Natural killer cell (primary cell): Measurements from ENCODE around the gene NAT9. TPM values are rescaled to one million over a fixed set of nuclear protein-coding genes. Genes with fewer than 3 reads are reported as not detected.

ENCODE experiments used
- ATAC-seq, 3 donors: fragments of 150-1000 bp in 2 of 3; fragments of 200-7000 bp in 1 of 3; cut with Tn5 transposase; 1 replicate in 1 of 3; 2 replicates in 2 of 3; pipeline ENCODE4 v1.10.0; 2021; ENCODE audit warnings: mild to moderate bottlenecking in 2 of 3, moderate library complexity in 2 of 3
- DNase-seq, 2 donors: peaks; one replicate each; pipeline versions ENCODE4 v3.0.0 to v3.0.0-alpha.2; 2013 to 2021; ENCODE audit warnings: mixed read lengths in 1 of 2
- H3K27ac ChIP-seq: one replicate; pipeline ENCODE4 v1.5.1; 2013; ENCODE audit warnings: mild to moderate bottlenecking, low read length
- H3K27me3 ChIP-seq: one replicate; pipeline ENCODE4 v1.6.1; 2013; ENCODE audit warnings: low read length; ENCODE audit not compliant: control insufficient read depth, insufficient read depth
- H3K36me3 ChIP-seq: one replicate; pipeline ENCODE4 v1.6.1; 2013; ENCODE audit warnings: low read length; ENCODE audit not compliant: control insufficient read depth, insufficient read depth
- H3K4me1 ChIP-seq: one replicate; pipeline ENCODE4 v1.6.1; 2013; ENCODE audit warnings: low read length; ENCODE audit not compliant: control insufficient read depth, insufficient read depth
- H3K4me3 ChIP-seq: one replicate; pipeline ENCODE4 v1.5.1; 2013; ENCODE audit warnings: low read length
- H3K9me3 ChIP-seq: one replicate; pipeline ENCODE4 v1.6.1; 2013; ENCODE audit warnings: low read length; ENCODE audit not compliant: control insufficient read depth, insufficient read depth
- H3K27ac Mint-ChIP-seq, 2 donors: one replicate each; pipeline ENCODE4 v1.8.0; 2022; ENCODE audit warnings: mild to moderate bottlenecking in 2 of 2, mixed read lengths in 2 of 2, moderate library complexity in 1 of 2
- H3K27me3 Mint-ChIP-seq, 2 donors: one replicate each; pipeline ENCODE4 v1.8.0; 2022; ENCODE audit warnings: low read depth in 2 of 2, mixed read lengths in 2 of 2
- H3K36me3 Mint-ChIP-seq: one replicate; pipeline ENCODE4 v1.8.0; 2022; ENCODE audit warnings: mixed read lengths
- H3K4me1 Mint-ChIP-seq, 2 donors: one replicate each; pipeline ENCODE4 v1.8.0; 2022; ENCODE audit warnings: mixed read lengths in 2 of 2
- H3K4me3 Mint-ChIP-seq: one replicate; pipeline ENCODE4 v1.8.0; 2022; ENCODE audit warnings: mild to moderate bottlenecking, moderate library complexity, mixed read lengths
- H3K9me3 Mint-ChIP-seq, 2 donors: one replicate each; pipeline ENCODE4 v1.8.0; 2022; ENCODE audit warnings: mixed read lengths in 2 of 2
- WGBS: methylation state at CpG from one replicate; pipeline ENCODE4 v1.1.7; 2013; ENCODE audit warnings: missing lambda C conversion rate; ENCODE audit not compliant: insufficient coverage; 5-methylcytosine and 5-hydroxymethylcytosine counted together
- intact Hi-C: fragments of 100-400 bp; cut with micrococcal nuclease; formaldehyde crosslinking; loops from one replicate; pipeline ENCODE4 v1.14.2; 2022
- total RNA-seq, 4 donors: library from RNA; stranded (reverse); fragments of 120-200 nt in 1 of 4; gene quantifications; one replicate each; pipeline versions ENCODE4 v1.2.3 to v1.2.4, GENCODE V29; 2013 to 2022
- TF ChIP-seq, protein P1 (sequence below): fragments of 200-600 bp; IDR thresholded peaks from one replicate; pipeline ENCODE4 v1.8.0; 2022; ENCODE audit warnings: antibody characterized with exemption

NAT9 gene
- total RNA-seq, 3 donors from 2014 or later (not counting 1 experiment from before 2014, with no cell fraction given), result 20.0 to 27.2 (median 24.8) TPM

DNA sequence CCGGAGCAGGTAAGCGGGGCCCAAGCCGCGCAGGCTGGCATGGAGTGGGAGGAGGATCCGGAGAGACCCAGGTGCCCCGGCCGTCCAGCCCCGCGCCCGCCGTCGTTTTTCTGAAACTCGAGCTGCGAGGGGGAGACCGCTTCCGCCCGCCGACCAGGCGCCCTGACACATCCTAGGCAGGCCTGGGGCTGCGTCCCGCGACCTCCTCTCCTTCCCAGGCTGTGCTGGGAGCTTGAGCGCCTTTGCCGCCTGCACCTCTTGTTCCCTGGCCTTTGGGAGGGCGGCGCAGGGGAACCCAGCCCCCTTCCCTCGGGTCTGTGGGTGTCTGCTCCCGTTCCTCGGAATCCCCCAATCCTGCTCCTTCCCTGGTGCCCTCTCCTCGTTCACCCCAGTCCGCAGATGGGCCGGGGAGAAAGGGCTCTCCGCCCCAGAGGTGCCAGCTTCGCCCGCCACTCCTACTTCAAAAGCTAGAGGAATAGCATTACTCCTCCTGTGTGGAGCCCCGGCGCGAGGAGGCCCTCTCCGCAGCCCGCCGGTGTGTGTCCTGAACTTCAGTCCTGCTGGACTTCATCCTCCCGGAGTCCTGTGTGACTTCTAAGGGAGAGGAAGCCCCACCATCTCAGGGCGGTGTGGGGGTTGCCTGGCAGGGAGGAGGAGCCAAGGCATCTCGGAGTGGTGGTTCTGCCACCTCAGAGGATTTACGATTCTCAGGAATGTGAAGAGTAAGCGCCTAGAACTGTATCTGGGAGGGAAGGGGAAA is 26.7 kb downstream of the NAT9 start:
- H3K4me3 Mint-ChIP-seq, result peak overlapping the region; percentile 99
- H3K4me1 ChIP-seq, result peaks cover 79% of the 10 kb centered on the region
- intact Hi-C loops, result loop anchor here (2.0 kb wide), 1 partner anchor 15 kb away; no protein-coding TSS in a partner anchor
- WGBS, result under 1% methylated on average over 46 of the region's 46 CpGs
- H3K27me3 ChIP-seq, result no peaks in the 10 kb centered on the region
- H3K27ac Mint-ChIP-seq, result peak overlapping the region; percentile 92 to 93
- H3K9me3 ChIP-seq, result no peaks in the 10 kb centered on the region
- H3K27ac ChIP-seq, result peak overlapping the region; percentile 30
- DNase-seq, result peak in 1 of 2 donors; percentile 59
- no peak for ATAC-seq
- peaks cover 14% of the 10 kb centered on the region for H3K36me3 ChIP-seq
- no peaks in the 10 kb centered on the region for H3K36me3 Mint-ChIP-seq
- no peaks in the 10 kb centered on the region for H3K9me3 Mint-ChIP-seq
- no peaks in the 10 kb centered on the region for H3K27me3 Mint-ChIP-seq
- H3K4me3 ChIP-seq, result peak overlapping the region; percentile 64
- peaks cover 48 to 70% of the 10 kb centered on the region in 2 donors for H3K4me1 Mint-ChIP-seq
- TF ChIP-seq, protein P1, sequence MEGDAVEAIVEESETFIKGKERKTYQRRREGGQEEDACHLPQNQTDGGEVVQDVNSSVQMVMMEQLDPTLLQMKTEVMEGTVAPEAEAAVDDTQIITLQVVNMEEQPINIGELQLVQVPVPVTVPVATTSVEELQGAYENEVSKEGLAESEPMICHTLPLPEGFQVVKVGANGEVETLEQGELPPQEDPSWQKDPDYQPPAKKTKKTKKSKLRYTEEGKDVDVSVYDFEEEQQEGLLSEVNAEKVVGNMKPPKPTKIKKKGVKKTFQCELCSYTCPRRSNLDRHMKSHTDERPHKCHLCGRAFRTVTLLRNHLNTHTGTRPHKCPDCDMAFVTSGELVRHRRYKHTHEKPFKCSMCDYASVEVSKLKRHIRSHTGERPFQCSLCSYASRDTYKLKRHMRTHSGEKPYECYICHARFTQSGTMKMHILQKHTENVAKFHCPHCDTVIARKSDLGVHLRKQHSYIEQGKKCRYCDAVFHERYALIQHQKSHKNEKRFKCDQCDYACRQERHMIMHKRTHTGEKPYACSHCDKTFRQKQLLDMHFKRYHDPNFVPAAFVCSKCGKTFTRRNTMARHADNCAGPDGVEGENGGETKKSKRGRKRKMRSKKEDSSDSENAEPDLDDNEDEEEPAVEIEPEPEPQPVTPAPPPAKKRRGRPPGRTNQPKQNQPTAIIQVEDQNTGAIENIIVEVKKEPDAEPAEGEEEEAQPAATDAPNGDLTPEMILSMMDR, result no peak

DNA sequence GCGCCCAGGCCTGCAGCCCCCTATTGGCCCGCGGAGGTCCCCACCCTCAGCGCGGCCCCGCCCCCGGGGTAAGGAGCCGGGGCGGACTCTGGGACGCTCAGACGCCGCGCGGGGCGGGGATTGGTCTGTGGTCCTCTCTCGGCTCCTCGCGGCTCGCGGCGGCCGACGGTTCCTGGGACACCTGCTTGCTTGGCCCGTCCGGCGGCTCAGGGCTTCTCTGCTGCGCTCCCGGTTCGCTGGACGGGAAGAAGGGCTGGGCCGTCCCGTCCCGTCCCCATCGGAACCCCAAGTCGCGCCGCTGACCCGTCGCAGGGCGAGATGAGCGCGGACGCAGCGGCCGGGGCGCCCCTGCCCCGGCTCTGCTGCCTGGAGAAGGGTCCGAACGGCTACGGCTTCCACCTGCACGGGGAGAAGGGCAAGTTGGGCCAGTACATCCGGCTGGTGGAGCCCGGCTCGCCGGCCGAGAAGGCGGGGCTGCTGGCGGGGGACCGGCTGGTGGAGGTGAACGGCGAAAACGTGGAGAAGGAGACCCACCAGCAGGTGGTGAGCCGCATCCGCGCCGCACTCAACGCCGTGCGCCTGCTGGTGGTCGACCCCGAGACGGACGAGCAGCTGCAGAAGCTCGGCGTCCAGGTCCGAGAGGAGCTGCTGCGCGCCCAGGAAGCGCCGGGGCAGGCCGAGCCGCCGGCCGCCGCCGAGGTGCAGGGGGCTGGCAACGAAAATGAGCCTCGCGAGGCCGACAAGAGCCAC is 27.4 kb downstream of the NAT9 start, which contains the start of gene NHERF1:
NHERF1 (plus strand) TSS at position 100 of the 750 bp plus-strand sequence; CDS start at position 319, 219 bp downstream.
- H3K27ac Mint-ChIP-seq, result peak within 1 kb of the TSS; percentile 92 to 93
- no peaks in the 10 kb centered on the region for H3K27me3 Mint-ChIP-seq
- Histone ChIP-seq H3K27me3 (no peaks in the 10 kb centered on the region), H3K27ac (peak within 1 kb of the TSS; percentile 42), H3K4me3 (peak within 1 kb of the TSS; percentile 64), H3K4me1 (peaks cover 79% of the 10 kb centered on the region), H3K9me3 (no peaks in the 10 kb centered on the region), H3K36me3 (peaks cover 20% of the 10 kb centered on the region)
- peak; percentile 84 to 97 (median 88) for ATAC-seq
- intact Hi-C loops, result no loop called here
- WGBS, result under 1% methylated on average over 90 of the region's 90 CpGs
- H3K4me3 Mint-ChIP-seq, result peak within 1 kb of the TSS; percentile 99
- no peaks in the 10 kb centered on the region for H3K9me3 Mint-ChIP-seq
- no peaks in the 10 kb centered on the region for H3K36me3 Mint-ChIP-seq
- TF ChIP-seq, protein P1, result no peak
- H3K4me1 Mint-ChIP-seq, result peaks cover 48 to 70% of the 10 kb centered on the region in 2 donors
- peak; percentile 96 for DNase-seq

DNA sequence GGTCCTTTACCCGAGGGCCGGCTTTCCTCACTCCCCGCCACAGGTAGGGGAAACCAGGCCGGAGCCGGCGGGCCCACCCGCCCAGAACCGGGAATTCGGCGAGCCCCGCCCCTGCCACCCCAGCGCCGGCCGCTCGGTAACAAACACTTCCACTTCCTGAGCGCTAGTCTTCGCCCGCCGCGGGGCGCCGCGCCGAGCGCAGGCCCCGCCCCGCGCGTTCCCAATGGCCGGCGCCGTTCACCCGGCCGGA is 27.9 kb downstream of the NAT9 start:
- H3K9me3 Mint-ChIP-seq, result no peaks in the 10 kb centered on the region
- peak overlapping the region in 1 of 2 donors; percentile 92 for H3K27ac Mint-ChIP-seq
- H3K36me3 Mint-ChIP-seq, result no peaks in the 10 kb centered on the region

More for the DNA sequence above, 27.9 kb downstream of the NAT9 start:
- DNase-seq (no peak), ATAC-seq (no peak)
- peaks cover 79% of the 10 kb centered on the region for H3K4me1 ChIP-seq
- intact Hi-C loops, result no loop called here
- H3K27me3 Mint-ChIP-seq, result no peaks in the 10 kb centered on the region
- H3K27me3 ChIP-seq, result no peaks in the 10 kb centered on the region
- TF ChIP-seq, protein P1, result no peak
- peaks cover 51 to 70% of the 10 kb centered on the region in 2 donors for H3K4me1 Mint-ChIP-seq
- peak overlapping the region; percentile 42 for H3K27ac ChIP-seq
- peak overlapping the region; percentile 50 for H3K4me3 ChIP-seq
- H3K36me3 ChIP-seq, result peaks cover 23% of the 10 kb centered on the region
- peak overlapping the region; percentile 99 for H3K4me3 Mint-ChIP-seq
- no peaks in the 10 kb centered on the region for H3K9me3 ChIP-seq
- WGBS, result 0% methylated on average over 34 of the region's 34 CpGs
